ENCODE measurements around the gene MEIOB.

MEIOB gene

DNA sequence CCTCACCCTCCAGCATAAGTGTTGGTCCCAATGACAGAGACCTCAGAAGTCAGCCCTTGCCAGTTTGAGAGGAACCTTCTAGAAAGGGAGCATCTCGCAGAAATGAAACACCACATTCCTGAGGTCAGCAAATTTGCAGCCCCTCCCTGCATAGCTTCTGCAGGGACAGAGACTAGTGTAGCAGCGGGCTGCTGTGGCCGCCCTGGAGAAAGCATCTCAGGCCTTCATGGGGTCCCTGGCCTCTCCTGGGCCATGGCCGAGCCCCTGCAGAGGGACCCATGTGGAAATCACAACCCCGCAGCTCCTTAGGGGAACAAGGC is 34.8 kb upstream of the MEIOB start:
- no peak overlapping the region for H3K4me3 ChIP-seq (ENCODE audit: low read length)
- DNase-seq (ENCODE audit: low read depth), result no peak
- TF ChIP-seq, protein P1, sequence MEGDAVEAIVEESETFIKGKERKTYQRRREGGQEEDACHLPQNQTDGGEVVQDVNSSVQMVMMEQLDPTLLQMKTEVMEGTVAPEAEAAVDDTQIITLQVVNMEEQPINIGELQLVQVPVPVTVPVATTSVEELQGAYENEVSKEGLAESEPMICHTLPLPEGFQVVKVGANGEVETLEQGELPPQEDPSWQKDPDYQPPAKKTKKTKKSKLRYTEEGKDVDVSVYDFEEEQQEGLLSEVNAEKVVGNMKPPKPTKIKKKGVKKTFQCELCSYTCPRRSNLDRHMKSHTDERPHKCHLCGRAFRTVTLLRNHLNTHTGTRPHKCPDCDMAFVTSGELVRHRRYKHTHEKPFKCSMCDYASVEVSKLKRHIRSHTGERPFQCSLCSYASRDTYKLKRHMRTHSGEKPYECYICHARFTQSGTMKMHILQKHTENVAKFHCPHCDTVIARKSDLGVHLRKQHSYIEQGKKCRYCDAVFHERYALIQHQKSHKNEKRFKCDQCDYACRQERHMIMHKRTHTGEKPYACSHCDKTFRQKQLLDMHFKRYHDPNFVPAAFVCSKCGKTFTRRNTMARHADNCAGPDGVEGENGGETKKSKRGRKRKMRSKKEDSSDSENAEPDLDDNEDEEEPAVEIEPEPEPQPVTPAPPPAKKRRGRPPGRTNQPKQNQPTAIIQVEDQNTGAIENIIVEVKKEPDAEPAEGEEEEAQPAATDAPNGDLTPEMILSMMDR (IDR thresholded peaks at IDR 0.05; ENCODE audit: insufficient read depth, low read depth, low read length, missing control alignments), result no peak

DNA sequence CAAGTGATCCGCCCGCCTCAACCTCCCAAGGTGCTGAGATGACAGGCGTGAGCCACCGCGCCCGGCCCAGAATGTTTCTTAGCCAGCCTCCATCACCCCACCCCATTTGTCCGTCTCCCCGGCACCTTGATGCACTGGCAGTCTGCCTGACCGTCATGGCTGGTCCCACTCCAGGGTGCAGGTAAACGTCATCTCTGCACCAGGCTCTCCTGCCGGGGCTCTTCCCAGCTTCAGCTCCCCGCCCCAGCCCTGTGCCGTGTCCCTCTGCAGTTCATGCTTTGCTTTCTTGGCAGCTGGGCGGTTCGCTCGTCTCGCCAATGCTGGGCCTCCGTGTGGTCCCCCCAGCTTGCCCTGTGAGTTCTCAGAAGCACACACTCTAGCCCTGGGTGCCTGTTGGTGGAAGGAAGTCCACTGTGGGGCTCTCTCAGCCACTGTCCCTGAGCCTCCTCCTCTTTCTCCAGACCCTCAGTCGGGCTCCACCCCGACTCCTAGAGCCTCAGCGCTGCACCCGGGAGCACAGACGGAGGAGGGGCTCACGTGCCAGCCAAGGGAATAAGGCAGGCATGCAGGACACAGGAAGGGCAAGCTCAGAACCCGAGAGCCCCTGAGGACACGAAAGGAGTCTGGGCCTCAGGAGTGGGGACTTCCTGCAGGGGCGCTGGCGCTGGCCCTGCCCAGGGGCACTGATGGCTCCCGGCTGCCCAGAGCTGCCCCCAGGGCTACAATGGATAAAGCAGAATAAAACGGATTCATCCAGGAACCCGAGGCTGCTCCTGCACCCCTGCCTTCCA is 34.3 kb upstream of the MEIOB start:
- TF ChIP-seq, protein P1 (IDR thresholded peaks at IDR 0.05; ENCODE audit: insufficient read depth, low read depth, low read length, missing control alignments), result no peak
- H3K4me3 ChIP-seq (ENCODE audit: low read length), result no peak overlapping the region
- DNase-seq (ENCODE audit: low read depth), result no peak

DNA sequence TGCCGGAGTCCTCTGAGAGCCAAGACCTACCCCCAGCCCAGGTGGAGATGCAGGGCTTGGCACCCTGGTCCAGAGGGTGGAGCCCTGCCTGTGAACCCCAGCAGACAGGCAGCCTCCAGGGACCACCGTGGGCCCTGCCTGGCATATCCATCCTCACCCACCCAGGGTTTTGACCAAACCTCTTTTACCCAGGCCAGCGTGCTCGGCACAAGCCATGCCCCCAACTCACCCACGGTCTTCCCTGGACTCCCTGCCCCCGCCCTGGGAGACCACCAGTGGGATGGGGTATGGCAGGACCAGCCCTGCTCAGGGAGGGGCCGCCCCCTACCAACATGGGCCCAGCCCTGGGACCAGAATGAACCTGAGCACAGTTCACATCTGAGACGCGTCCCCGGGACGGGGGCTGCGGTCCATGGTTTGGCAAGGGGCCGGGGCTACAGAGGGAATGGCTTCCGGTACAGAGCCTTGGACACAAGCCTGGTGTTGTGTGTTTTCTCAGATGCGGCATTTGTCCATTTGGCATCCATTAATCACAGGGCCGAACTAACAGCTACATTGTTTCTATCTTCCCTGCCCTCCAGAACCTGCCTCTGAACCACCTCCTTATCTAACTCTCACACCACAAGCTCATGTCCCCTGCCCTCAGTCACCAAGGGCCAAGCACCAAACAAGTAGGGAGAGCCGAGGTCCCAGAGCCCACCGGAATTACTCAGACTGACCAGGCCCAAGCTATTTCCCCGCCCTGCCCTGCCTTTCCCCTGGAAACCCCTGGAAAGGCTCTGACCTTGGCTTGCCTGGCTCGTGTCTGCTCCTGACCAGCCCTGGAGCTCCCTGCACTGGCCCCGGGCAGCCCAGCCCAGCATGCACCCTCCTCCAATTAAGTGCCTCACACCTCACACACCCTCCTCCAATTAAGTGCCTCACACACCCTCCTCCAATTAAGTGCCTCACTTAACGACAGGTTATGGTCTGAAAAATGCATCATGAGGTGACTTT is 32.2 kb upstream of the MEIOB start:
- TF ChIP-seq, protein P1 (IDR thresholded peaks at IDR 0.05; ENCODE audit: insufficient read depth, low read depth, low read length, missing control alignments), result no peak
- DNase-seq (ENCODE audit: low read depth), result no peak
- H3K4me3 ChIP-seq (ENCODE audit: low read length), result no peak overlapping the region

DNA sequence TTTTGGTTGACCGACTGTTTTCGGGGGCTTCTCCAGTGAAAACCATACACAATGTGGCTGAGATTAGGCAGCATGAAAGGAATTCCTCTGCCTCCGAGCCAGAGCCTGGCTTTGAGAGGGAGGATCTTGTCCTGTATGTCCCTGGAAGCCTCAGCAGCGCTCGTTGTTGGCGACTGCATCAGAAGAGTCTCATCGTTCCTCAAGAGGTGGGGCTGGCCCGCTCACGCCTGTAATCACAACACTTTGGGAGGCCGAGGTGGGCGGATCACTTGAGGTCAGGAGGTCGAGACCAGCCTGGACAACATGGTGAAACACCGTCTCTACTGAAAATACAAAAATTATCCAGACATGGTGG is 31.2 kb upstream of the MEIOB start:
- TF ChIP-seq, protein P1 (IDR thresholded peaks at IDR 0.05; ENCODE audit: insufficient read depth, low read depth, low read length, missing control alignments), result no peak
- H3K4me3 ChIP-seq (ENCODE audit: low read length), result no peak overlapping the region
- DNase-seq (ENCODE audit: low read depth), result no peak

DNA sequence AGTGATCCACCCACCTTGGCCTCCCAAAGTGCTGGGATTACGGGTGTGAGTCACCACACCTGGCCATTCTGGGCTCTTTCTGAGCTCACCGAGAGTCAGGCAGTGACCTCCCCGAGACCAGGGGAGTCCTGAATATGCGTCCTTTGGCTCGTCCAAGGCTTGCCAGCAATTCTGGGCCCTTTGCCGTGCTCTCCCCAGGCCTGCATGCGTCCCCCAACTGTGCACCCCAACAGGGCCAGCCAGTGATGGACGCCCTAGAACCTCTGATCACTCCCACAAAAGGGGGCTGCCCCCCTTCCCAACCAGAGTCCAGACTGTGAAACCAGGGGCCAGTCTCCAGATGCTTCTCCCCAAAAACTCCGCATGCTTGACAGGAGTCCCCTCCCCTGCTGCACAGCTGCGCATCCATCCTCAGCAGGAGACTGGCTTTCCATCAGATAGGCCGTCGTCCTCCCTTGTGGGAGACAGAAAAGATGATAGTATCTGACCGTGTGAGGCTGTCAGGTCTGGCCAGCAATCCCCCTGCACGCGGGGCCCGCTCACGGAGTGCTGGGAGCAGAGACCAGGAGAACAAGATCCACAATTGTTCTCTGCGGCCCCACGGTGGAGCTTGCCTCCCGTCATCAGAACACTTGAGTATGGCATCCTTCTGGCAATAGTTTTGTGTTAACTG is 30.7 kb upstream of the MEIOB start:
- no peak for DNase-seq (ENCODE audit: low read depth)
- TF ChIP-seq, protein P1 (IDR thresholded peaks at IDR 0.05; ENCODE audit: insufficient read depth, low read depth, low read length, missing control alignments), result no peak
- H3K4me3 ChIP-seq (ENCODE audit: low read length), result no peak overlapping the region

DNA sequence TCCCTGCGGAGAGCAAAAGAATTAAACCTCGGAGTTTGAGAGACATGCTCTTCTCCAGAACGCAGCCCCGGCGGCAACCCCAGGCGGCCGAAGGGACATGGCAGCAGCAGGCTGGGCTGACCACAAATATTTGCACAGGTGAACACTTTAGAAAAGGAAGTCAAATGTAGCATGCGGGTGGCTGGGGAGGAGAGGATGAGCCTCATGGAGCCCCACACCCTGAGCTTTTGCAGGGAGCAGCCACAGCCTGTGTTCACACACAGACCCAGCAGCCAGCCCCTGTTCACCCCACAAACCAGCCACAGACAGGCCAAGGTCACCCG is 28.4 kb upstream of the MEIOB start:
- H3K4me3 ChIP-seq (ENCODE audit: low read length), result no peak overlapping the region
- no peak for DNase-seq (ENCODE audit: low read depth)
- TF ChIP-seq, protein P1 (IDR thresholded peaks at IDR 0.05; ENCODE audit: insufficient read depth, low read depth, low read length, missing control alignments), result no peak

Measured in epithelial cell of esophagus (primary cell).